ENCODE results near the gene TMC6. TPM values are rescaled to one million over a fixed set of nuclear protein-coding genes. Genes with fewer than 3 reads are reported as not detected.
"Not testable (repeated sequence)": the region's sequence is repeated elsewhere in the genome, so short reads cannot be mapped to it uniquely, and the experiment has no call there.

The TMC6 gene
- total and polyA plus RNA-seq, 4 donors = 75.7 to 166 (median 98.9) TPM

DNA sequence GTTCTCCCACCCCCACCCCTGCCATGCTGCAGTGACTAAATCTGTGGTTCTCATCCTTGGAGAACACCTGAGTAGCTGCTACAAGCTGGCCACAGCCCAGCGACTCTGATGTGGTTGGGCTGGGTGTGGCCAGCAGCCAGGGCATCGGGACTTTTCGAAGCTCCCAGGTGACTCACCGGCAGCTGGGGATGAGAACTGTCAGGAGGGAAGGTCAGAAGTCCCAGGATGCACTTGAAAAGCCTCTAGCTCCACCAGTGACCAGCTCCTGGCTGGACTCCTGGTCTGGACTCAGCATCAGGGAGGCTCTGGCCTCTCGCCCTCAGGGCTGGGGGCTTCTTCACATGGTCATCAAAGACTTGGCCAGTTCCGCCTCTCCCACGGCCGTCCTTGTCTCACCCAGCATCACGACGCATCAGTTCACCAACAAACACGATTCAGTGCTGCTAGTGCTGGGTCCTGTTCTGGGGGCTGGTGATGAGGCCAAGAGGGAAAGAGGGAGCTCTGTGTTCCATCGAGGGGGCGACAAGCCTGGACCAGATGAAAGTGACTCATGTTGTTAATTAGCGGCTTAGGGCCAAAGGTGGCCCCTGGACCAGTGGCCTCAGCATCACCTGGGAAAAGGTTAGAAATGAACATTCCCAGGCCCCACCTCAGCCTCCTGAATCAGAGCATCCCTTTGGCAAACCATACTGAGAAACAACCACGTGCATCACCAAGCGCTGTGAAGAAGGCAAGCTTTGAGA, 13.7 kb upstream of the TMC6 start:
- H3K9me3 ChIP-seq (ENCODE audit: control insufficient read depth in 4 of 4, insufficient read depth in 3 of 4, low read length in 3 of 4) = no peaks in the 10 kb centered on the region
- DNase-seq (no peak), ATAC-seq (ENCODE audit: insufficient read depth, low FRiP score) (no peak)
- H3K9ac ChIP-seq (ENCODE audit: insufficient read depth in 1 of 2, low read length in 2 of 2) = no peak overlapping the region
- peak overlapping the region in 1 of 2 donors; percentile 26 for H3K27ac ChIP-seq (ENCODE audit: low read depth in 1 of 2, low read length in 1 of 2)
- H3K4me3 ChIP-seq = no peak overlapping the region
- H3K27me3 ChIP-seq (ENCODE audit: control insufficient read depth in 3 of 3, insufficient read depth in 3 of 3, low read length in 2 of 3) = no peaks in the 10 kb centered on the region
- peaks cover 0 to 29% (median 18%) of the 10 kb centered on the region in 5 donors for H3K4me1 ChIP-seq (ENCODE audit: control insufficient read depth in 5 of 5, insufficient read depth in 5 of 5, low read length in 5 of 5)
- WGBS, 2 donors = 82 to 88% methylated on average over 16 of the region's 16 CpGs
- TF ChIP-seq, protein P1, sequence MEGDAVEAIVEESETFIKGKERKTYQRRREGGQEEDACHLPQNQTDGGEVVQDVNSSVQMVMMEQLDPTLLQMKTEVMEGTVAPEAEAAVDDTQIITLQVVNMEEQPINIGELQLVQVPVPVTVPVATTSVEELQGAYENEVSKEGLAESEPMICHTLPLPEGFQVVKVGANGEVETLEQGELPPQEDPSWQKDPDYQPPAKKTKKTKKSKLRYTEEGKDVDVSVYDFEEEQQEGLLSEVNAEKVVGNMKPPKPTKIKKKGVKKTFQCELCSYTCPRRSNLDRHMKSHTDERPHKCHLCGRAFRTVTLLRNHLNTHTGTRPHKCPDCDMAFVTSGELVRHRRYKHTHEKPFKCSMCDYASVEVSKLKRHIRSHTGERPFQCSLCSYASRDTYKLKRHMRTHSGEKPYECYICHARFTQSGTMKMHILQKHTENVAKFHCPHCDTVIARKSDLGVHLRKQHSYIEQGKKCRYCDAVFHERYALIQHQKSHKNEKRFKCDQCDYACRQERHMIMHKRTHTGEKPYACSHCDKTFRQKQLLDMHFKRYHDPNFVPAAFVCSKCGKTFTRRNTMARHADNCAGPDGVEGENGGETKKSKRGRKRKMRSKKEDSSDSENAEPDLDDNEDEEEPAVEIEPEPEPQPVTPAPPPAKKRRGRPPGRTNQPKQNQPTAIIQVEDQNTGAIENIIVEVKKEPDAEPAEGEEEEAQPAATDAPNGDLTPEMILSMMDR (IDR thresholded peaks at IDR 0.05; ENCODE audit: control extremely low read depth, extremely low read depth) = no peak
- no peaks in the 10 kb centered on the region for H3K36me3 ChIP-seq (ENCODE audit: control insufficient read depth in 4 of 4, insufficient read depth in 4 of 4, low read length in 4 of 4)

DNA sequence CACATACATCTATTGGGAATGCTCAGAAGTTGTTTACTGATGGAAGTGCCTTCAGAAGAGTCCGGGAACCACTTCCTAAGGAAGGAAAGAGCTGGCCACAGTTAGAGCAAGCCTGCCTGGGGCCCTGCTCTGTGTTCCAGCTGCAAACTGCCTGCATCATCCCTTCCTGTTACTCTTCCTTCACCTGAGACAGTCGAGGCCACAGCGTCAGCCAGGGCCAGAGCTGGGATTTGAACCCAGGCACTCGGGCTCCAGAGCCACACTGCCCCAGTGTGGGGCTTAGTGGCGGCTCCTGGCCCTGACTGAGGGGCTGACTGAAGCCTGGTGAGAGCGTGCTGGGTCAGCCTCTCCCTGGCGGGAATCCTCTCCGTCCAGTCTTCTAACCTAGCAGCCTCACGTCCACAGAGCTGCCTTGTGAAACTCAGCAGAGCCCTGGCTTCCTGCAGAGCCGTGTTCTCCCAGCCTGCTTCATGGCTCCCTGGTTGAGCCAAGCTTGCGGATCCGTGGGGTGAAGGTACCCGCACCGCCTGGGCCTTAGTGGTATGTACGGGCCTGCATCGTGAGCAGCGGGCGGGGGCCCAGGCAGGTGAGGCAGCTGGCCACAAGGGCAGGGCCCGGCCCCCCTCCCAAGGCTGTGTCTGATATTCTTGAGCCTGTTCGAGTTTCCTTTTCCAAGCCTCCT, 13.0 kb upstream of the TMC6 start:
- no peaks in the 10 kb centered on the region for H3K27me3 ChIP-seq (ENCODE audit: control insufficient read depth in 3 of 3, insufficient read depth in 3 of 3, low read length in 2 of 3)
- no peak overlapping the region for H3K4me3 ChIP-seq
- TF ChIP-seq, protein P1 (IDR thresholded peaks at IDR 0.05; ENCODE audit: control extremely low read depth, extremely low read depth) = no peak
- no peak for DNase-seq
- no peak overlapping the region for H3K9ac ChIP-seq (ENCODE audit: insufficient read depth in 1 of 2, low read length in 2 of 2)
- peak overlapping the region in 1 of 2 donors; percentile 76 for H3K27ac ChIP-seq (ENCODE audit: low read depth in 1 of 2, low read length in 1 of 2)
- peaks cover 0 to 29% (median 18%) of the 10 kb centered on the region in 5 donors for H3K4me1 ChIP-seq (ENCODE audit: control insufficient read depth in 5 of 5, insufficient read depth in 5 of 5, low read length in 5 of 5)
- H3K36me3 ChIP-seq (ENCODE audit: control insufficient read depth in 4 of 4, insufficient read depth in 4 of 4, low read length in 4 of 4) = no peaks in the 10 kb centered on the region
- WGBS, 2 donors = 64 to 72% methylated on average over 20 of the region's 20 CpGs
- no peak for ATAC-seq (ENCODE audit: insufficient read depth, low FRiP score)
- no peaks in the 10 kb centered on the region for H3K9me3 ChIP-seq (ENCODE audit: control insufficient read depth in 4 of 4, insufficient read depth in 3 of 4, low read length in 3 of 4)

DNA sequence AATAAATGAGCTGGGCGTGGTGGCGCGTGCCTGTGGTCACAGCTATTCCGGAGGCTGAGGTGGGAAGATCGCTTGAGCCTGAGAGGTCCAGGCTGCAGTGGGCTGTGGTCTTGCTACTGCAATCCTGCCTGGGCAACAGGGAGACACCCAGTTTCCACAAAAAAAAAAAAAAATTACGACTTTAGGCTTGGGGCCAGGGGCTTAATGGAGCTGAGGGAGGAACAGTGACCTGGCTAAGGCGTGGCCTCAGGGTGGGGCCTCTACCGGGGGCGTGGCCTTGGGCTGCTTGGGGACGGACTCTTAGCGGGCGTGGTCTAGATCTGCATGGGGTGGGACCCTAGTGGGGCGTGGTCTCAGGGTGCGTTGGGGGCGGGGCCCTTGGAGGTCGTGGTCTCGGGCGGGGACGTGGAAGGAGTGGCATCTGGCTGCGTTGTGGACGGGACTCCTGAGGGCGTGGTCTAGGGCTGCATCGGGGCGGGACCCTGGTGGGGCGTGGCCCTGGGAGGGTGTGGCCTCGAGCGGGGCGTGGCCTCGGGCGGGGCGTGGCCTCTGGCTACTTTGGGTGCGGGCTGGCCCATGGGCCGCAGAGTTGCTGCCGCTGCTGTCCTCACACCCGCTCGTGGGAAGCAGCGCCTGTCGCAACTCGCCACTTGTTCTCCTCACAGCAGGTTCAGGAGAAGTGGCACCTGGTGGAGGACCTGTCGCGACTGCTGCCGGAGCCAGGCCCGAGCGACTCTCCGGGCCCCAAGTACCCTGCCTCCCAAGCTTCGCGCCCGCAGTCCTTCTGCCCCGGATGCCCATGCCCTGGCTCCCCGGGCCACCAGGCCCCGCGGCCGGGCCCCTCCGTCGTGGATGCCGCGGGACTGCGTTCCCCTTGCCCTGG, 11.9 kb upstream of the TMC6 start:
- 23 to 36% methylated on average over 42 to 58 of the region's 58 CpGs for WGBS, 2 donors
- H3K9ac ChIP-seq (ENCODE audit: insufficient read depth in 1 of 2, low read length in 2 of 2) = no peak overlapping the region

DNA sequence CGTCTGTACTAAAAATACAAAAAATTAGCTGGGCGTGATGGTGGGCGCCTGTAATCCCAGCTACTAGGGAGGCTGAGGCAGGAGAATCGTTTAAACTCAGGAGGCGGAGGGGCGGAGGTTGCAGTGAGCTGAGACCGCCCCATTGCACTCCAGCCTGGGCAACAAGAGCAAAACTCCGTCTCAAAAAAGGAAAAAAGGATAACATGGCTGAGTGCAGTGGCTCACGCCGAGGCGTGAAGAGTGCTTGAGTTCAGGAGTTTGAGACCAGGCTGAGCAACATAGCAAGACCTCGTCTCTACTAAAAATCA, 11.3 kb upstream of the TMC6 start:
- H3K4me1 ChIP-seq (ENCODE audit: control insufficient read depth in 5 of 5, insufficient read depth in 5 of 5, low read length in 5 of 5) = peaks cover 0 to 18% (median 13%) of the 10 kb centered on the region in 5 donors

More for the DNA sequence above, 11.9 kb upstream of the TMC6 start:
- Histone ChIP-seq H3K27me3 (ENCODE audit: control insufficient read depth in 3 of 3, insufficient read depth in 3 of 3, low read length in 2 of 3) (no peaks in the 10 kb centered on the region), H3K27ac (ENCODE audit: low read depth in 1 of 2, low read length in 1 of 2) (peak overlapping the region in 1 of 2 donors; percentile 71), H3K4me1 (ENCODE audit: control insufficient read depth in 5 of 5, insufficient read depth in 5 of 5, low read length in 5 of 5) (peaks cover 0 to 24% (median 17%) of the 10 kb centered on the region in 5 donors), H3K36me3 (ENCODE audit: control insufficient read depth in 4 of 4, insufficient read depth in 4 of 4, low read length in 4 of 4) (no peaks in the 10 kb centered on the region), H3K9me3 (ENCODE audit: control insufficient read depth in 4 of 4, insufficient read depth in 3 of 4, low read length in 3 of 4) (no peaks in the 10 kb centered on the region), H3K4me3 (no peak overlapping the region)
- ATAC-seq (ENCODE audit: insufficient read depth, low FRiP score) (peak; percentile 90), DNase-seq (peak; percentile 74 to 88 (median 80))
- TF ChIP-seq, protein P1 (IDR thresholded peaks at IDR 0.05; ENCODE audit: control extremely low read depth, extremely low read depth) = no peak

More for the DNA sequence above, 11.3 kb upstream of the TMC6 start:
- not testable (repeated sequence) for H3K4me3 ChIP-seq; ATAC-seq (ENCODE audit: insufficient read depth, low FRiP score); H3K36me3 ChIP-seq (ENCODE audit: control insufficient read depth in 4 of 4, insufficient read depth in 4 of 4, low read length in 4 of 4); H3K9me3 ChIP-seq (ENCODE audit: control insufficient read depth in 4 of 4, insufficient read depth in 3 of 4, low read length in 3 of 4); H3K9ac ChIP-seq (ENCODE audit: insufficient read depth in 1 of 2, low read length in 2 of 2); DNase-seq; H3K27me3 ChIP-seq (ENCODE audit: control insufficient read depth in 3 of 3, insufficient read depth in 3 of 3, low read length in 2 of 3)
- H3K27ac ChIP-seq (ENCODE audit: low read depth in 1 of 2, low read length in 1 of 2) = peak overlapping the region in 1 of 2 donors; percentile 7
- WGBS, 2 donors = 73 to 80% methylated on average over 12 of the region's 12 CpGs
